ENCODE data around the gene XAGE3. TPM values are rescaled to one million over a fixed set of nuclear protein-coding genes. Genes with fewer than 3 reads are reported as not detected.

The XAGE3 gene, protein sequence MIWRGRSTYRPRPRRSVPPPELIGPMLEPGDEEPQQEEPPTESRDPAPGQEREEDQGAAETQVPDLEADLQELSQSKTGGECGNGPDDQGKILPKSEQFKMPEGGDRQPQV
- total RNA-seq (2022; extraction: Qiagen RNA extraction) = not detected in 5 replicates

DNA sequence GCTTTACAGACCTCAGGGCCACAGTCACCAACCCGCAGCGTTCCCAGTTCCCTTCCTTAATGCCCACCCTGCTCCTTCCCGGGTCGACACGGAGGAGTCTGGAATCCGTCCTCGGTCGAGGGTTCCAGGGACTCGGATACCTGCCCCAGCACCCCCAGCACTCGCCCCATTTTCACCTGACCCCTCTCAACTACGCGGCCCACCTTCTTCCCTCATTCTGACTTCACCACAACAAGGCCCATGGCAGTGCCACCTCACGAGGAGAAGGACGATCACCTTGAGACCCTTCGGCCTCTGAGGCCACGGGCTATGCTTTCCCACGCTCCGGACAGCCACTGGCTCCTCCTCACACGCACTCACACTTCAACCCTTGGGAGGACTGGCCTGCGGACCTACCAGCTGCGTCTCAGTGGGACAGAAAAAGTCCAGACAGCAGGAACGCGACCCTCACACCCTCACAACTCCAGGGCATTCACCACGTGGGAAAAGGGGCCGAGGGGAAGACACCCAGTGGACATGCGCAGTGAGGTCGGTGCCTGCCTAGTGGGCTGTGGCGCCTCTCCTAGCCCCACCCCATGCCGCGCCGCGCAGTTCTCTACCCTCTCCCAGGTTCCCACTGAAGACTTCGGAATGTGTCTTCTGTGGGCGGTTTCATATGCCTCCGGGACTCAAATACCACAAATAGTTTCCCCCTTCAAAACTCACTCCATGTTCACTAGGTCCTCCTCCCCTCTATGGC lies at the start of gene XAGE3:
Gene XAGE3, minus strand, starts transcription at position 474 of the 739 bp plus-strand sequence. CDS start 950 bp downstream, outside the sequence.

DNA sequence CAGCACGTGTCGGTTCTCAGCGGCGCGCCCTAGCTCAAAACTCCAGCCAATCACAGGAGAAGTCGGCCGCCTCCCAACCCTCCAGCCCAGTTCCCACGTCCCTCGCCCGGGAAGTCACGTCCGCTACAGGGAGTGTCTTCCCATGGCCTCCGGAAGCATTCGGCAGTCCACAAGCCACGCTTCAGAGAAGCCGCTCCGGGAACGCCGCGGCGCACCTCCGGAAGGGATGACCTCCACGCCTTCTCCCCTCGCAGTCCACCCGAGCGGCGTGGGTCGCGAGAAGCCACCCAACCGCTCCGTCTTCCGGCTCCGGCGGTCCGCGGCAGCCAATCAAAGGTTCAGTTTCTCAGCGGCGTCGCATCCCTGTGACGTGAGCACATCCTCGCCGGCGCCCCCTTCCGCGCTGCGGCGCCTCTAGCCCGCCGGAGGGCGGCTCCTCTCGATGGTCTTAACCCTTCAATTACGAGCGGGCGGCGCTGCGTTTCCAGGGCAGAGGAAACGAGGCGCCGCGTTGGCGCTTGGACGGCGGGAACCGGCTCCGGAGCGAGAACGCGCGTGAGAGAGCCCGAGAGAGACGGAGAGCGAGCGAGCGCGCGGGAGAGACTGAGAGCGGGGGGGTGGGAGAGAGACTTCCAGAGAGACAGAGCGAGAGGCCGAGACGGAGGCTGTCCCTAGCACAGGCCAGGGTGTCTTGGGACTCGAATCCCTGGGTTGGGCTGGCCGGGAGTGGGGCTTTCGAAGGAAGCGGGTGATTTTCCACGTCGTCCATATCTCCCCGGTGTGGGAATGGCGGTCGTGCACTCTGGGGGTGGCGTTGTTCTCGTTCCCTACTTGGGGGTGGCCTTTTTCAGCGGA lies 29.2 kb upstream of the XAGE3 start, which contains the start of gene FAM156B:
Gene FAM156B, plus strand, starts transcription at position 476 of the 855 bp plus-strand sequence. CDS start 9,896 bp downstream, outside the sequence.

Other genes with a start within 250 kb of the XAGE3 start
- gene SSX7, start 213.2 kb downstream of the XAGE3 start, total RNA-seq (2022; extraction: Qiagen RNA extraction) = not detected in 5 replicates
- not detected in 5 replicates for gene SSX2, start 160.9 kb downstream of the XAGE3 start, total RNA-seq (2022; extraction: Qiagen RNA extraction)
- gene SSX2B, start 116.8 kb downstream of the XAGE3 start, total RNA-seq (2022; extraction: Qiagen RNA extraction) = not detected in 5 replicates
- not detected in 5 replicates for gene SPANXN5, start 70.7 kb downstream of the XAGE3 start, total RNA-seq (2022; extraction: Qiagen RNA extraction)
- not detected in 5 replicates for gene XAGE5, start 56.8 kb downstream of the XAGE3 start, total RNA-seq (2022; extraction: Qiagen RNA extraction)
- 3.7 to 9.5 TPM (median 7.2 TPM) in 5 replicates for gene FAM156B, start 29.2 kb upstream of the XAGE3 start, total RNA-seq (2022; extraction: Qiagen RNA extraction)
- 14.7 to 20.6 TPM (median 17.5 TPM) in 5 replicates for gene FAM156A, start 90.4 kb upstream of the XAGE3 start, total RNA-seq (2022; extraction: Qiagen RNA extraction)
- gene GPR173, start 180.7 kb upstream of the XAGE3 start, total RNA-seq (2022; extraction: Qiagen RNA extraction) = not detected in 5 replicates
- 23.3 to 36.7 TPM (median 33.6 TPM) in 5 replicates for gene TSPYL2, start 214.3 kb upstream of the XAGE3 start, total RNA-seq (2022; extraction: Qiagen RNA extraction)
- 1.2 to 2.1 TPM (median 1.5 TPM) in 5 replicates for gene KANTR, start 226.1 kb upstream of the XAGE3 start, total RNA-seq (2022; extraction: Qiagen RNA extraction)

All from A549 treated with dexamethasone at 1 μM for 4 hours (cell line).